Measurements from ENCODE around the gene UGGT2. TPM values are rescaled to one million over a fixed set of nuclear protein-coding genes. Genes with fewer than 3 reads are reported as not detected.
"Not testable (repeated sequence)": the region's sequence is repeated elsewhere in the genome, so short reads cannot be mapped to it uniquely, and the experiment has no call there.

Gene UGGT2
- total RNA-seq, 1 donor from 2014 or later, result 79.0 TPM

- DNase-seq (ENCODE audit: low spot score), result no peak
These were observed 150.5 kb downstream of the UGGT2 start for GRCh38 chr13:95902741-95903140.

- no peak for DNase-seq (ENCODE audit: low spot score)
These were observed 154.9 kb downstream of the UGGT2 start for GRCh38 chr13:95898256-95898655.

GRCh38 chr13:95896301-95896700 is 156.9 kb downstream of the UGGT2 start:
- no peak for DNase-seq (ENCODE audit: low spot score)

- no peak for DNase-seq (ENCODE audit: low spot score)
These were observed 159.3 kb downstream of the UGGT2 start for GRCh38 chr13:95893861-95894260.

GRCh38 chr13:95882121-95882520 is 171.1 kb downstream of the UGGT2 start:
- no peak for DNase-seq (ENCODE audit: low spot score)

GRCh38 chr13:95880331-95880730 is 172.9 kb downstream of the UGGT2 start:
- DNase-seq (ENCODE audit: low spot score), result no peak

GRCh38 chr13:95874286-95874685 is 178.9 kb downstream of the UGGT2 start:
- DNase-seq (ENCODE audit: low spot score), result no peak

- no peak for DNase-seq (ENCODE audit: low spot score)
These were observed 182.8 kb downstream of the UGGT2 start for GRCh38 chr13:95870421-95870820.

- DNase-seq (ENCODE audit: low spot score), result no peak
These were observed 188.1 kb downstream of the UGGT2 start for GRCh38 chr13:95865080-95865615.

- no peak for DNase-seq (ENCODE audit: low spot score)
These were observed 190.8 kb downstream of the UGGT2 start for GRCh38 chr13:95862408-95862807.

GRCh38 chr13:95861296-95861695 is 191.9 kb downstream of the UGGT2 start:
- DNase-seq (ENCODE audit: low spot score), result no peak

- DNase-seq (ENCODE audit: low spot score), result no peak
These were observed 194.7 kb downstream of the UGGT2 start for GRCh38 chr13:95858286-95859075.

GRCh38 chr13:95845656-95846055 is 207.5 kb downstream of the UGGT2 start:
- not testable (repeated sequence) for DNase-seq (ENCODE audit: low spot score)

GRCh38 chr13:95842898-95843297 is 210.3 kb downstream of the UGGT2 start:
- no peak for DNase-seq (ENCODE audit: low spot score)

- no peak for DNase-seq (ENCODE audit: low spot score)
These were observed 211.3 kb downstream of the UGGT2 start for GRCh38 chr13:95841894-95842293.

- peak; percentile 65 for DNase-seq (ENCODE audit: low spot score)
These were observed 219.0 kb downstream of the UGGT2 start for GRCh38 chr13:95834134-95834765.

- DNase-seq (ENCODE audit: low spot score), result no peak
These were observed 219.5 kb downstream of the UGGT2 start for GRCh38 chr13:95833719-95834118.

- no peak for DNase-seq (ENCODE audit: low spot score)
These were observed 220.1 kb downstream of the UGGT2 start for GRCh38 chr13:95833126-95833525.

- DNase-seq (ENCODE audit: low spot score), result no peak
These were observed 230.9 kb downstream of the UGGT2 start for GRCh38 chr13:95822303-95822702.

GRCh38 chr13:95814495-95814894 is 238.7 kb downstream of the UGGT2 start:
- no peak for DNase-seq (ENCODE audit: low spot score)

- DNase-seq (ENCODE audit: low spot score), result no peak
These were observed 240.1 kb downstream of the UGGT2 start for GRCh38 chr13:95813139-95813538.

GRCh38 chr13:95809429-95809828 is 243.8 kb downstream of the UGGT2 start:
- no peak for DNase-seq (ENCODE audit: low spot score)

GRCh38 chr13:95805921-95806320 is 247.3 kb downstream of the UGGT2 start:
- DNase-seq (ENCODE audit: low spot score), result no peak

Measured in ureter (tissue), 1 donor.